ENCODE data around the gene C10orf90.

The C10orf90 gene

GRCh38 chr10:126549344-126549743, 121.1 kb downstream of the C10orf90 start:
- DNase-seq (ENCODE audit: low read depth in 2 of 2) = no peak

- no peak for DNase-seq (ENCODE audit: low read depth in 2 of 2)
Observed at GRCh38 chr10:126544565-126544964, 125.9 kb downstream of the C10orf90 start.

- no peak for DNase-seq (ENCODE audit: low read depth in 2 of 2)
Observed at GRCh38 chr10:126538439-126539135, 131.9 kb downstream of the C10orf90 start.

- DNase-seq (ENCODE audit: low read depth in 2 of 2) = no peak
Observed at GRCh38 chr10:126536656-126537055, 133.8 kb downstream of the C10orf90 start.

GRCh38 chr10:126536148-126536547, 134.3 kb downstream of the C10orf90 start:
- DNase-seq (ENCODE audit: low read depth in 2 of 2) = no peak

GRCh38 chr10:126533644-126534043, 136.8 kb downstream of the C10orf90 start:
- DNase-seq (ENCODE audit: low read depth in 2 of 2) = no peak

- DNase-seq (ENCODE audit: low read depth in 2 of 2) = no peak
Observed at GRCh38 chr10:126528315-126528835, 142.1 kb downstream of the C10orf90 start.

GRCh38 chr10:126527645-126528314, 142.7 kb downstream of the C10orf90 start:
- DNase-seq (ENCODE audit: low read depth in 2 of 2) = no peak

- DNase-seq (ENCODE audit: low read depth in 2 of 2) = no peak
Observed at GRCh38 chr10:126525326-126525725, 145.2 kb downstream of the C10orf90 start.

- no peak for DNase-seq (ENCODE audit: low read depth in 2 of 2)
Observed at GRCh38 chr10:126524526-126524925, 146.0 kb downstream of the C10orf90 start.

GRCh38 chr10:126523071-126523470, 147.4 kb downstream of the C10orf90 start:
- no peak for DNase-seq (ENCODE audit: low read depth in 2 of 2)

GRCh38 chr10:126521399-126521798, 149.1 kb downstream of the C10orf90 start:
- no peak for DNase-seq (ENCODE audit: low read depth in 2 of 2)

GRCh38 chr10:126520751-126521317, 149.7 kb downstream of the C10orf90 start:
- no peak for DNase-seq (ENCODE audit: low read depth in 2 of 2)

- no peak for DNase-seq (ENCODE audit: low read depth in 2 of 2)
Observed at GRCh38 chr10:126519992-126520391, 150.5 kb downstream of the C10orf90 start.

- DNase-seq (ENCODE audit: low read depth in 2 of 2) = no peak
Observed at GRCh38 chr10:126519185-126519584, 151.3 kb downstream of the C10orf90 start.

GRCh38 chr10:126518218-126519080, 152.0 kb downstream of the C10orf90 start:
- no peak for DNase-seq (ENCODE audit: low read depth in 2 of 2)

GRCh38 chr10:126516515-126516914, 154.0 kb downstream of the C10orf90 start:
- DNase-seq (ENCODE audit: low read depth in 2 of 2) = no peak

- DNase-seq (ENCODE audit: low read depth in 2 of 2) = no peak
Observed at GRCh38 chr10:126511917-126512479, 158.5 kb downstream of the C10orf90 start.

- no peak for DNase-seq (ENCODE audit: low read depth in 2 of 2)
Observed at GRCh38 chr10:126509182-126509581, 161.3 kb downstream of the C10orf90 start.

- no peak for DNase-seq (ENCODE audit: low read depth in 2 of 2)
Observed at GRCh38 chr10:126508535-126509040, 161.9 kb downstream of the C10orf90 start.

- no peak for DNase-seq (ENCODE audit: low read depth in 2 of 2)
Observed at GRCh38 chr10:126504761-126505112, 165.8 kb downstream of the C10orf90 start.
